Sigmoid colon (tissue), 7 donors: ENCODE results near the gene POLR3GL. TPM values are rescaled to one million over a fixed set of nuclear protein-coding genes. Genes with fewer than 3 reads are reported as not detected.

Experiments used
- DNase-seq: peaks from one replicate; pipeline ENCODE4 v3.0.0-alpha.2; 2019
- H3K27ac ChIP-seq, 4 donors: fragments of 200-600 bp; sonication (generic); one replicate each; pipeline ENCODE4 v1.5.1; 2016 to 2019; ENCODE audit warnings: mild to moderate bottlenecking in 1 of 4
- H3K27me3 ChIP-seq, 3 donors: fragments of 200-600 bp; sonication (generic); one replicate each; pipeline ENCODE4 v1.5.1; 2019; ENCODE audit warnings: mild to moderate bottlenecking in 1 of 3
- H3K36me3 ChIP-seq, 4 donors: fragments of 200-600 bp; sonication (generic); one replicate each; pipeline ENCODE4 v1.5.1; 2016 to 2019
- H3K4me1 ChIP-seq, 4 donors: fragments of 200-600 bp; sonication (generic); one replicate each; pipeline ENCODE4 v1.5.1; 2017 to 2019
- H3K4me3 ChIP-seq, 4 donors: fragments of 200-600 bp; sonication (generic); one replicate each; pipeline ENCODE4 v1.5.1; 2017 to 2019; ENCODE audit warnings: mild to moderate bottlenecking in 2 of 4, moderate library complexity in 1 of 4
- H3K9me3 ChIP-seq, 4 donors: fragments of 200-600 bp in 3 of 4; sonication (generic) in 3 of 4; one replicate each; pipeline versions ENCODE4 v1.5.1 to v1.6.1; 2013 to 2019
- CTCF ChIP-seq, 4 experiments: fragments of 450-650 bp in 3 of 4; fragments of 200-600 bp in 1 of 4; IDR thresholded peaks; one replicate each; pipeline ENCODE4 v1.5.1; 2016 to 2019; ENCODE audit warnings: antibody characterized with exemption in 4 of 4, mild to moderate bottlenecking in 3 of 4, moderate library complexity in 2 of 4
- EP300 ChIP-seq, 4 donors: sonication (generic); formaldehyde crosslinking; IDR thresholded peaks; one replicate each; pipeline ENCODE4 v1.6.1; 2017; ENCODE audit warnings: antibody characterized with exemption in 4 of 4
- POLR2A ChIP-seq, 2 donors: fragments of 450-650 bp; IDR thresholded peaks; one replicate each; pipeline ENCODE4 v1.6.1; 2016; ENCODE audit warnings: antibody characterized with exemption in 2 of 2, mild to moderate bottlenecking in 2 of 2, moderate library complexity in 2 of 2
- POLR2AphosphoS5 ChIP-seq, 4 donors: sonication (generic); formaldehyde crosslinking; IDR thresholded peaks; one replicate each; pipeline ENCODE4 v1.6.1; 2017; ENCODE audit warnings: antibody characterized with exemption in 4 of 4
- WGBS, 2 donors: extraction: QIAGEN DNeasy Blood & Tissue Kit; methylation state at CpG; one replicate each; pipeline ENCODE4 v1.1.7; 2013; 5-methylcytosine and 5-hydroxymethylcytosine counted together
- intact Hi-C: fragments of 100-400 bp; cut with DNase I; formaldehyde crosslinking; loops from one replicate; pipeline ENCODE4 v1.15.1; 2023
- polyA plus RNA-seq, 3 donors: library from polyadenylated mRNA; stranded (reverse); fragments of 200-250 nt; gene quantifications; one replicate each; pipeline ENCODE4 v1.2.3, GENCODE V29; 2013
- total RNA-seq, 4 donors: library from RNA; depleted of rRNA; stranded (reverse); fragments of >200 nt; gene quantifications; one replicate each; pipeline ENCODE4 v1.1.0, GENCODE V29; 2016
- donor health status: healthy with polysubstance abuse.
- donor health status: Bipolar disorder and iron deficiency.
- donor health status: healthy.

The POLR3GL gene
- total and polyA plus RNA-seq, 7 donors = 23.1 to 47.4 (median 32.8) TPM

- DNase-seq = no peak
- H3K9me3 ChIP-seq = no peaks in the 10 kb centered on the region
- 85 to 93% methylated on average over 1 of the region's 1 CpG for WGBS, 2 donors
- no peak overlapping the region for H3K4me3 ChIP-seq
- H3K36me3 ChIP-seq = no peaks in the 10 kb centered on the region
- TF ChIP-seq POLR2A (IDR thresholded peaks at IDR 0.05) (no peak), POLR2AphosphoS5 (IDR thresholded peaks at IDR 0.05) (peak in 1 of 4 donors; percentile 9)
- H3K27me3 ChIP-seq = no peaks in the 10 kb centered on the region
- peak overlapping the region; percentile 92 to 96 (median 94) for H3K27ac ChIP-seq
- H3K4me1 ChIP-seq = peaks cover 0 to 82% (median 81%) of the 10 kb centered on the region in 4 donors
- intact Hi-C loops = no loop called here
Observed at GRCh38 chr1:145980457-145980994, 16.0 kb downstream of the POLR3GL start.

- Histone ChIP-seq H3K4me3 (no peak overlapping the region), H3K27ac (peak overlapping the region; percentile 92 to 96 (median 94)), H3K36me3 (no peaks in the 10 kb centered on the region), H3K9me3 (no peaks in the 10 kb centered on the region), H3K27me3 (no peaks in the 10 kb centered on the region), H3K4me1 (peaks cover 0 to 94% (median 92%) of the 10 kb centered on the region in 4 donors)
- TF ChIP-seq EP300 (IDR thresholded peaks at IDR 0.05) = no peak
- peak in 2 of 4 donors; percentile 15 to 62 for TF ChIP-seq POLR2AphosphoS5 (IDR thresholded peaks at IDR 0.05)
- WGBS, 2 donors = 86 to 87% methylated on average over 6 of the region's 6 CpGs
- intact Hi-C loops = no loop called here
- DNase-seq = peak; percentile 58
Observed at GRCh38 chr1:145982010-145982723, 17.7 kb downstream of the POLR3GL start.

- no peak for TF ChIP-seq CTCF (IDR thresholded peaks at IDR 0.05)
- TF ChIP-seq POLR2AphosphoS5 (IDR thresholded peaks at IDR 0.05) = peak in 2 of 4 donors; percentile 23 to 37
- intact Hi-C loops = no loop called here
- DNase-seq = peak; percentile 73
- Histone ChIP-seq H3K4me1 (peaks cover 0 to 89% (median 82%) of the 10 kb centered on the region in 4 donors), H3K27ac (peak overlapping the region; percentile 92 to 96 (median 94)), H3K27me3 (no peaks in the 10 kb centered on the region), H3K4me3 (no peak overlapping the region), H3K36me3 (no peaks in the 10 kb centered on the region), H3K9me3 (no peaks in the 10 kb centered on the region)
- WGBS, 2 donors = 26 to 60% methylated on average over 1 of the region's 1 CpG
Observed at GRCh38 chr1:145983206-145983675, 18.8 kb downstream of the POLR3GL start.

GRCh38 chr1:145983960-145984830, 19.7 kb downstream of the POLR3GL start:
- peak; percentile 55 for DNase-seq
- intact Hi-C loops = no loop called here
- Histone ChIP-seq H3K4me1 (peaks cover 0 to 79% (median 73%) of the 10 kb centered on the region in 4 donors), H3K9me3 (no peaks in the 10 kb centered on the region), H3K27ac (peak overlapping the region; percentile 92 to 96 (median 94)), H3K36me3 (no peaks in the 10 kb centered on the region), H3K27me3 (no peaks in the 10 kb centered on the region), H3K4me3 (no peak overlapping the region)
- 74 to 87% methylated on average over 12 of the region's 12 CpGs for WGBS, 2 donors
- TF ChIP-seq EP300 (IDR thresholded peaks at IDR 0.05) (no peak), CTCF (IDR thresholded peaks at IDR 0.05) (no peak), POLR2AphosphoS5 (IDR thresholded peaks at IDR 0.05) (no peak), POLR2A (IDR thresholded peaks at IDR 0.05) (no peak)

- intact Hi-C loops = no loop called here
- Histone ChIP-seq H3K27ac (peak overlapping the region; percentile 92 to 96 (median 94)), H3K9me3 (no peaks in the 10 kb centered on the region), H3K4me1 (peaks cover 0 to 72% (median 69%) of the 10 kb centered on the region in 4 donors), H3K4me3 (peak overlapping the region in 3 of 4 donors; percentile 11 to 22 (median 13)), H3K27me3 (no peaks in the 10 kb centered on the region), H3K36me3 (no peaks in the 10 kb centered on the region)
- 76 to 80% methylated on average over 2 of the region's 2 CpGs for WGBS, 2 donors
- TF ChIP-seq POLR2AphosphoS5 (IDR thresholded peaks at IDR 0.05) = peak in 1 of 4 donors; percentile 5
- TF ChIP-seq CTCF (IDR thresholded peaks at IDR 0.05) = no peak
- DNase-seq = peak; percentile 72
Observed at GRCh38 chr1:145985129-145985501, 20.6 kb downstream of the POLR3GL start.
